Left lung (tissue), 10 donors: ENCODE results near the gene CD1E. TPM values are rescaled to one million over a fixed set of nuclear protein-coding genes. Genes with fewer than 3 reads are reported as not detected.

Experiments used
- ATAC-seq: fragments of 200-7000 bp; cut with Tn5 transposase; one replicate; pipeline ENCODE4 v1.9.1; 2020; ENCODE audit warnings: moderate library complexity
- DNase-seq, 4 donors: peaks; one replicate each; pipeline ENCODE4 v3.0.0-alpha.2; 2013 to 2020
- H3K27ac ChIP-seq, 2 donors: fragments of 200-600 bp; sonication (generic) in 1 of 2; one replicate each; pipeline versions ENCODE4 v1.5.0 to v1.8.0; 2020 to 2021
- H3K27me3 ChIP-seq, 2 donors: fragments of 200-600 bp; sonication (generic) in 1 of 2; one replicate each; pipeline versions ENCODE4 v1.5.0 to v1.8.0; 2020 to 2021
- H3K36me3 ChIP-seq, 2 donors: fragments of 200-600 bp; sonication (generic) in 1 of 2; one replicate each; pipeline versions ENCODE4 v1.5.0 to v1.8.0; 2020 to 2021
- H3K4me1 ChIP-seq, 2 donors: fragments of 200-600 bp; one replicate each; pipeline ENCODE4 v1.8.0; 2021
- H3K4me3 ChIP-seq, 2 donors: fragments of 200-600 bp; sonication (generic) in 1 of 2; one replicate each; pipeline versions ENCODE4 v1.5.0 to v1.8.0; 2020 to 2021; ENCODE audit warnings: mild to moderate bottlenecking in 1 of 2
- H3K9me3 ChIP-seq, 2 donors: fragments of 200-600 bp; sonication (generic) in 1 of 2; one replicate each; pipeline versions ENCODE4 v1.5.0 to v1.8.0; 2020 to 2021
- CTCF ChIP-seq, 2 donors: fragments of 200-600 bp; sonication (generic) in 1 of 2; IDR thresholded peaks; one replicate each; pipeline versions ENCODE4 v1.5.0 to v1.8.0; 2021; ENCODE audit warnings: antibody characterized with exemption in 2 of 2
- intact Hi-C, 2 donors: fragments of 100-400 bp; cut with DNase I; formaldehyde crosslinking; loops; one replicate each; pipeline versions ENCODE4 v1.11.2 to v1.14.2; 2022
- polyA plus RNA-seq, 6 donors: library from polyadenylated mRNA; unstranded; fragments of 120-200 nt; gene quantifications; one replicate each; pipeline ENCODE4 v1.2.1, GENCODE V29; 2013; ENCODE audit not compliant: insufficient read length in 6 of 6
- total RNA-seq, 2 donors: library from RNA; stranded (reverse); fragmentation: NEBNext Ultra II Directional; extraction: Animal tissue kit (Norgen Biotek cat#: 25700); gene quantifications; one replicate each; pipeline ENCODE4 v1.2.1, GENCODE V29; 2021
- donor health status: DM: no; HTN: yes; CAD: no.
- donor health status: DM: no; HTN: no; CAD: no.

CD1E gene
- total and polyA plus RNA-seq, 8 donors: 0.16 to 0.47 (median 0.24) TPM; not detected in 2

DNA sequence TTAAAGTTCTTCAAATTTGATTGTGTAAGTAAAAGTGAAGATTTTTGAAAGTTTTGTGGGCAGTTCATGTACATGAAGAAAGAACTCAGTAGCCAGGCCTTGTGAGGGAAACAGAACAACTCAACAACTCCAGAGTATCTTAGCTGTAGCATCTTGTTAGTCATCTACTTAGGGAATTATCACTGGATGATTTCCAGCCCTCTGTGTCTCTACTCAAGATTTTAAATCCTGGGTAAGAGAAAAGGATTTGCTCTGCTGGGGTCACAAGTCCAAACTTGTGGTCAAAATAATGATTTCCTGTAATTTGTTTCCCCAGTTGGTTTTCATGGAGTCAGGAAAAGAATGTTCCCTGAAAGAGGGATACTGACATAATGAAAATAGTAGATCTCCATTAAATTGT, 37.4 kb downstream of the CD1E start:
- H3K4me3 ChIP-seq: no peak overlapping the region
- H3K4me1 ChIP-seq: no peaks in the 10 kb centered on the region
- H3K27me3 ChIP-seq: no peaks in the 10 kb centered on the region
- TF ChIP-seq CTCF (IDR thresholded peaks at IDR 0.05): no peak
- intact Hi-C loops: no loop called here
- no peak overlapping the region for H3K27ac ChIP-seq
- DNase-seq: no peak
- peaks cover 0 to 3% of the 10 kb centered on the region in 2 donors for H3K9me3 ChIP-seq
- ATAC-seq: no peak
- H3K36me3 ChIP-seq: no peaks in the 10 kb centered on the region

- H3K27me3 ChIP-seq: no peaks in the 10 kb centered on the region
- no peak for TF ChIP-seq CTCF (IDR thresholded peaks at IDR 0.05)
- DNase-seq (no peak), ATAC-seq (no peak)
- no peaks in the 10 kb centered on the region for H3K36me3 ChIP-seq
- H3K9me3 ChIP-seq: no peaks in the 10 kb centered on the region
- H3K4me1 ChIP-seq: no peaks in the 10 kb centered on the region
- no peak overlapping the region for H3K27ac ChIP-seq
- no peak overlapping the region for H3K4me3 ChIP-seq
- intact Hi-C loops: no loop called here
Measured at GRCh38 chr1:158393476-158393875, 39.8 kb downstream of the CD1E start.

GRCh38 chr1:158396646-158397045, 43.0 kb downstream of the CD1E start:
- no peaks in the 10 kb centered on the region for H3K4me1 ChIP-seq
- no peaks in the 10 kb centered on the region for H3K27me3 ChIP-seq
- H3K36me3 ChIP-seq: no peaks in the 10 kb centered on the region
- H3K9me3 ChIP-seq: no peaks in the 10 kb centered on the region
- intact Hi-C loops: no loop called here
- DNase-seq: no peak
- no peak overlapping the region for H3K27ac ChIP-seq
- ATAC-seq: no peak
- H3K4me3 ChIP-seq: no peak overlapping the region
- TF ChIP-seq CTCF (IDR thresholded peaks at IDR 0.05): no peak

- no peak for TF ChIP-seq CTCF (IDR thresholded peaks at IDR 0.05)
- intact Hi-C loops: no loop called here
Measured at GRCh38 chr1:158398818-158399514, 45.3 kb downstream of the CD1E start, which contains the start of gene OR10T2. Gene OR10T2, minus strand, starts transcription at chr1:158399466. Its CDS starts 0 bp downstream, at chr1:158399466.

DNA sequence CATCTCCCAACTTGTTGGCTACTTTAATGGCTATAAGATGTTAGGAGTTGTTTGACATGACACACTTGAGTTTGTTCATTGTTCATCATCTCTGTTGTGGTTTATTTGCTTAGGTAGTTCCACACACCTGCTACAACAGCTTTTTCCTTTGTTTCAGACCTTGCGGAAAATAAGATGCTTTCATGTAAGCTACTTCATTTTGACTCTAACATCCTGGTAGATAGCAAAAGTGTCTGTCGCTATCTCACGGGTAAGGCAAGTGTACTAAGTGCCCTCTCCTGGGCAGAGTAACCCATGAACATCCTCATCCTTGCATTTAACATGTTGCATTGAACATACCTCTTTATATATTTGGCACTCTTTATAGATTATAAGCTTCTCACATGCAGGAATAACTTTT, 47.2 kb downstream of the CD1E start:
- intact Hi-C loops: no loop called here
- Histone ChIP-seq H3K36me3 (no peaks in the 10 kb centered on the region), H3K4me3 (no peak overlapping the region), H3K4me1 (no peaks in the 10 kb centered on the region), H3K27me3 (no peaks in the 10 kb centered on the region), H3K9me3 (no peaks in the 10 kb centered on the region), H3K27ac (no peak overlapping the region)
- no peak for TF ChIP-seq CTCF (IDR thresholded peaks at IDR 0.05)
- ATAC-seq (no peak), DNase-seq (no peak)

More at GRCh38 chr1:158398818-158399514, 45.3 kb downstream of the CD1E start, which contains the start of gene OR10T2:
- no peak for ATAC-seq
- Histone ChIP-seq H3K36me3 (no peaks in the 10 kb centered on the region), H3K27ac (no peak within 1 kb of the TSS), H3K9me3 (no peaks in the 10 kb centered on the region), H3K4me1 (no peaks in the 10 kb centered on the region), H3K27me3 (no peaks in the 10 kb centered on the region), H3K4me3 (no peak within 1 kb of the TSS)
- DNase-seq: no peak
